H54 (cell line): Measurements from ENCODE around the gene SLC25A42.
"Not testable (repeated sequence)": the region's sequence is repeated elsewhere in the genome, so short reads cannot be mapped to it uniquely, and the experiment has no call there.

ENCODE experiments used
- DNase-seq: peaks from one replicate; pipeline ENCODE4 v3.0.0; 2011; ENCODE audit warnings: low spot score, mixed read lengths; ENCODE audit not compliant: insufficient read length
- FAIRE-seq: peaks from 3 replicates; lab custom pipeline; 2011; peaks lifted over from hg19 to GRCh38; lab: Jason Lieb, UNC
- POLR2A ChIP-seq: IDR thresholded peaks from 2 replicates; pipeline ENCODE4 v1.6.1; 2011; ENCODE audit warnings: low read depth, mild to moderate bottlenecking, low read length

SLC25A42 gene, protein sequence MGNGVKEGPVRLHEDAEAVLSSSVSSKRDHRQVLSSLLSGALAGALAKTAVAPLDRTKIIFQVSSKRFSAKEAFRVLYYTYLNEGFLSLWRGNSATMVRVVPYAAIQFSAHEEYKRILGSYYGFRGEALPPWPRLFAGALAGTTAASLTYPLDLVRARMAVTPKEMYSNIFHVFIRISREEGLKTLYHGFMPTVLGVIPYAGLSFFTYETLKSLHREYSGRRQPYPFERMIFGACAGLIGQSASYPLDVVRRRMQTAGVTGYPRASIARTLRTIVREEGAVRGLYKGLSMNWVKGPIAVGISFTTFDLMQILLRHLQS

DNA sequence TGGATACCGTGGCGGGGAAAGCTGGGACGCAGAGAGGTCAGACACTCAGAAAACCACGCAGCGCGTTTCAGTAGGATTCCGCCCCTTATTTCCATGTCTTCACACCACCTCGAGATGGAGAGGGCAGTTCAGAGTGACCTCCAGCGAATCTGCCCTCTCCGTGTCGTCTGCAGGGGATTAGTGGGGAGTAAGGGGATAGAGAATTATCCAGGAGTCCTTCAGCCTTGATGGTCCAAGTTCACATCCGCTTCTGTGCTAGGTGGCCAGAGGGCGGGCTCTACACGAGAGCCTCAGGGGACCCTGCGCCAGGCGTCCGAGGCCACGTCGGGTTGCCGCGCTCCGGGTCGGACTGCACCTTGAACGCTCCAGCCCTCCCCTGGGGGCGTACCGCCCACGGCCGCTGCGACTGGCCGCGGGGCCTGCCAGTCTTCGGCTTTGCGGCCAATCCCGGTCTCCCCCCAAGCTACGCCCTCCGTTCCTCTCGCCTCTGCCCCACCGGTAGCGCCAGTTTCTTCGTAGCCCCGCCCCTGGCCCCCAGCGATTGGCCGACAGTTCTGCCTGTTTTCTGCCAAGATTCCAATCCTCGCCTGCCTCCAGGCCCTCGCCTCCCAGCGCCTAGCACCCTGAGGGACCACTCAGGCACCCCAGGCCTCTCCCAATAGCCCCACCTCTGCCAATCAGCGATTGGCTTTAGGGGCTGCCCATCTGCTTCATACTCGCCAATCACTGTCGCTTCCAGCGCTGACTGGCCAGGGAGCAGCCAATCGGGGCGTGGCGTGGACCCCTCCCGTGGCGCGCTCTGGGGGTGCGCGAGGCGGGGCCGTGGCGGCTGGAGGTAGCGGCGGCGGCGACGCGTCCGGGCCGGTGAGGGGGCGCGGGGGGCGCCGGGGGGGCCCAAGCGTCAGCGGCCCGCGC, at the start of gene SLC25A42:
Gene SLC25A42 (plus strand): TSS at position 812 of the 915 bp plus-strand sequence. CDS start 32,131 bp downstream, outside the sequence.
- peak; percentile 43; the same call in 1 of the 2 replicates for TF ChIP-seq POLR2A
- DNase-seq (peak; percentile 99), FAIRE-seq (peak; percentile 82)

DNA sequence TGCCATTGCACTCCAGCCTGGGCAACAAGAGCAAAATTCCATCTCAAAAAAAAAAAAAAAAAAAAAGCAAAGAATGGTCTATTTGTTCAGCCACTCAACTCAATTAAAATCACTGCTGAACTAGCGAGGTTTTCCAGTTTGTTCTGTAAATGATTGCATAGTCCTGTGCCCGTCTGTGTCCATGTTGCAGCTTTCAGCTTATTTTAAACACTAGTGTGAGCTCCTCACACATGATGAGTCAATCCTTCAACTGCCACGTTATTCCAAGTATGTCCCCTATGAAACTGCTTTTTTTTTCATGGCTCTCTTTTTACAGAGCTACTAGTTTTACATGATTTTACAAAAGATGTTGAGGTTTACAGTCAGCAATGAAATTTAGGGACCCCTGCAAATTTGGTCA, 42.7 kb upstream of the SLC25A42 start:
- DNase-seq (peak; percentile 26), FAIRE-seq (no peak)

DNA sequence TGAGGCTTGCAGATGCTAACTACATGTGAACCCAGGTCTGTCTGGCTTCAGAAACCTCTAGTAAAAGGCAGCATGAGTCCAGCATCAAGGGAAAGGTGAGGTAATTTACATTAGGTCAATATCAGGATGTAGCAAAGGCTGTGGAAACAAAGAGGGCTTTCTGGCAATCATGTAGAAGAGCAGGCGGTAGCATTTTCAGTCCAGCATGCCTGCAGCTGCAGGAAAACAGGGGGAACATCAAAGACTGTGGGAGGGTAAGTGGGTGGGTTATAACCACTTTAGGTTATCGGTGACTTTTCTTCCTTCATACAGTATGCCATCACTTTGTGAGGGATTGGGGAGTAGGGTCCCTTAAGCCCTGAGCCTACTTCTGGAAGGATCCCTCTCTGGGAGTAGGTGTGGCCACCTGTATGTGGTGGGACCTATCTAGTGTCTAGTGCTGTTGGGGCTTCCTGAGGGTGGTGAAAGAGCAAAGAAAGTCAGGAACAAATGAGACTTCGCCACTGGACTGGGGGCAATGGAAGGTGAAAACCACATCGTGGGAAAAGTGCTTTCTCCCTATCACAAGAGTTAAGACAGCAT, 41.3 kb upstream of the SLC25A42 start:
- no peak for DNase-seq
- FAIRE-seq: no peak
- TF ChIP-seq POLR2A: no peak

More for the DNA sequence above, 42.7 kb upstream of the SLC25A42 start:
- no peak for TF ChIP-seq POLR2A

DNA sequence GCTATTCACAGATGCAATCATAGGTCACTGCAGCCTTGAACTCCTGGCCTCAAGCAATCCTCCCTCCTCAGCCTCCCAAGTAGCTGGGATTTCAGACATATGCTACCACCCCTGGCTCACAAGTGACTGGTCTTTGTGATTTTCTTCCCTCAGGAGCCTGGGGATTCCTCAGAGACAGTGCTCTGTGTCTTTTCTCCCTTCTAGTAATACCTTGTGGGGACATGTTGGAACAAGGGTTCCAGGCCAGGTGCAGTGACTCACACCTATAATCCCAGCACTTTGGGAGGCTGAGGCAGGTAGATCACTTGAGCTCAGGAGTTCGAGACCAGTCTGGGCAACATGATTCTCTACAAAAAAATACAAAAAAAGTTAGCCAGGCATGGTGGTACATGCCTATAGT, 40.4 kb upstream of the SLC25A42 start:
- not testable (repeated sequence) for DNase-seq, FAIRE-seq

DNA sequence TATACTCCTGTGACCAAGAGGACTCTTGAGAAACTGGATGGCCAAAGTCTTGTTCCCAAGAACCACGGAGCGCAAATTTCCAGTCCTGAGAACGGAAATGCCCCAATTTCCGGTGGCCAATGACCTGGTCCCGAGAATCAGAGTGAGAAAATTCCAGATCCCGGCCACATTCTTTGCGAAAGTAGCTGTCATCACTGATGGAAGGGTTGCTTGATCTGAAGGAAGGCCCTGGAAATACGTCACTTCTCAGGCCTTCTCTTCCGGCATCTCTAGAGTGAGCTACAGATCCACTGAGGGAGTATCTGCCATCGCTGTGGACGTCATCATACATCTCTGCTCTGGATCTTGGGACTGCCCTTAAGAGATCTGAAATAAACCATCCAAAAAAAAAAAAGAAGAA, 37.9 kb upstream of the SLC25A42 start:
- DNase-seq (no peak), FAIRE-seq (no peak)
- no peak for TF ChIP-seq POLR2A

DNA sequence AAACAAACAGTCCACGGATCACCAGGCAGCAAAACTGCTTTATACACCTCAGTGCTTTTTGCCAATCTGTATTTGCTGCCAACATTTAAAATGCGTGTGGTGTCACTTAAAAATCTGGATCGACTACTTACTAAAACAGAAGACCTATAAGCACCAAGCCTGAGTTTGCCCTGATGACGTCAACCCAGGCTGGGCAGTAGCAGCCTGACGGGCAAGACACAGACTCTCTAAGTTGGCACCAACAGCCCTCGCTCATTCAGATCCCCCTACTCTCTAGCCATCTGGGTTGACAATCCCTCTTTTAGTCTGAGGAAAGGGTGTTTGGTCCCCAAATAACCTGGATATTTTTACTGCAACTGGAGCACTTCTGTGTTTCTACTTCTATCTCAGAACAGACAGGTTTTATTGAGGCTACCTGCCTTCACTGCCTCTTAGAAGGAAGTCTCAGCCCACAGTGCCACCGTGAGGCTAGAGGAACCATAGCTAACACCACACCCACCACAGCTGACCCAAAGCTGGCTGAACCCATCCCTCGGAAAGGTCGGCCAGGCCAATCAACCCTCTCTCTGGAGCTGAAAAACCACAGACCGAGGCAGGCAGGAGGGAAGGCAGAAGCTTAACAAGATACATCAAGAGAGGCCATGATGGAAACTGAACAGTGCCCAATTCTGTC, 37.4 kb upstream of the SLC25A42 start:
- no peak for DNase-seq
- no peak for TF ChIP-seq POLR2A
- FAIRE-seq: no peak

DNA sequence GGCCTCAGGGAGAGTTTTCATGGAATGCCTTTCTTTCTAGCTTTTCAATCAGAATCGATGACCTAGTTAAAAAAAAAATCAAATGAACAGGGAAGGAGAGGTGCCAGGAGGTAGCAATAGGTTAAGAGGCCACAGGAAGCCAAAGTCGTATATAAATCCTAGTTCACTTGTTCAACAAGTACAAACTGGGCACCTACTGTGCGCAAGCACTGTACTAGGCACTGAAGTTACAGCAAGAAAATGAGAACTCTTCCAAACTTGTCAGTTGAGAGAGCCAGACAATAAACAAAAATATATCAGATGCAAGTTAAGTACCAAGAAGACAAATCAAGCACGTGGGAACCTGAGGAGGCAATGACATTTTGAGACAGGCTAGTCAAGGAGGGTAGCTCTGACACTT, 36.6 kb upstream of the SLC25A42 start:
- no peak for TF ChIP-seq POLR2A
- no peak for DNase-seq
- FAIRE-seq: no peak

DNA sequence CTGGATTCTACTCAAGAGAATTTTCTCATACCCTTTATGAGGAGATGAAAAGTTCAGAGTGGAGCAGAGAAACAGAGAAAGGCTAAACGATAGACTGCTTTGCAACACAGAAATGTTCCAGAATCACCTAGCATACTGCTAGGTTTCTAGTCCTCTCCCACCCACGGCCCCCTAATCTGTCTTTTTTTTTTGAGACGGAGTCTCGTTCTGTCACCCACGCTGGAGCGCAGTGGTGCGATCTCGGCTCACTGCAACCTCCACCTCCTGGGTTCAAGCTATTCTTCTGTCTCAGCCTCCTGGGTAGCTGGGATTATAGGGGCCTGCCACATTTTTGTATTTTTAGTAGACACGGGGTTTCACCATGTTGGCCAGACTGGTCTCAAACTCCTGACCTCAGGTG, 35.3 kb upstream of the SLC25A42 start:
- FAIRE-seq (no peak), DNase-seq (no peak)
- TF ChIP-seq POLR2A: no peak

DNA sequence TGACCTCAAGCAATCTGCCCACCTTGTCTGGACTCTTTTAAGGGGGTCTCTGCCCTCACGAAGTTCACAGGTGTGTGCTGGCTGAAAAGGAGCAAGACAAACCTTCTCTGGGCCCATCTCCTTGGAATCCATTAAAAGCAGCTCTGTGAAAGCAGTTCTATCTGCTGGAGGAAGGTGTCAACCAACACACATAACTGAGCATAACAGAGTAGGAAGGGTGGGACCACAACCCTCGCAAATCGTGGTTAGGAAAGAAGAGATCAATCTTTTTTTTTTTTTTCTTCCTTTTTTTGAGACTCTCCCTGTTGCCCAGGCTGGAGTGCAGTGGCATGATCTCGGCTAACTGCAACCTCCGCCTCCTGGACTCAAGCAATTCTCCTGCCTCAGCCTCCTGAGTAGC, 31.9 kb upstream of the SLC25A42 start:
- no peak for DNase-seq
- no peak for FAIRE-seq
- no peak for TF ChIP-seq POLR2A

DNA sequence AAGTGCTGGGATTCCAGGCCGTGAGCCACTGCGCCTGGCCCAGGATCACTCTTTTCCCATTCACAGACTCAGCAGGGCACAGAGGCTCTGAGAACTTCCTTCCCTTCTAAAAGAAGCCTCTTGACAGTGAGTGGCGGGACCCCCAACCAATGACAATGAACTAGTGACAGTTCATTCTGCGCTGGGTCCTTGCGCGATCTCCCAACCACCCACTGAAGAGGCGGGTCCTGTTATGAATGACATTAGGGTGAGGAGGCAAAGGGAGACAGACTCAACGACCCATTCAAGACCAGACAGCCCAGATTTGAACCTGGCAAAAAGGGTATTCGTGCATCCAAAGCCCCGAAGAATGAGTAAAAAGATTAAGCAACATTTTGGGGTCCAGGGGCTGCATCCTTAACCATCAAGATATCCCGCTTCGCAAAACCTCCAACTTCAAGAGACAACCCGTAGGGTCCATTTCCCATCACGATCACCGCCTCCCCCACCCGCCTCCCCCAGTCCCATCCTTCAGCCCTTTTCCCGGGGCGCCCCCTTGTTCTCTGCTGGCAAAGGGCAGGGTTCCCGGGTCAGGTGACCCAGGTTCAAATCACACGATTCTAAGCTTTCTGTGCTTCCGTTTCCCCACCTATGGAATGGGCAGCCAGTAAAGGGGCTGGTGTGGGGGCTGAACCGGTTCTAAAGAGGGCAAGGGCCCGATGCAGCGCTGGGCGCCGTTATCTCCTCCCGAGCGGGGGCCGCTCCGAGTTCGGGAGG, 31.2 kb upstream of the SLC25A42 start:
- DNase-seq (peak; percentile 76), FAIRE-seq (no peak)
- TF ChIP-seq POLR2A: 0 out of 2 replicates have a peak, but pooled peaks have one; percentile 9

DNA sequence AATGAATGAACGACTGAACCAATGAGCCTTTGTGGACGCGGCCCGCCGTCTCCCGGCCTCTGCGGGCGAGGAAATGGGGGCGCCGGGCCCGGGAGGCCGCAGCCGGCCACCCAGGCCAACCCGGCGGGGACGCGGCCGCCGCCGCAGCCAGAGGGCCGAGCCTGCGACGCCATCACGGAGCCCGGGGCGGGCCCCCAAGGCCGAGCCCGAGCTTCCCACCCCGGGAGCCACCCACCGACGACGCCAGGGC, 30.7 kb upstream of the SLC25A42 start:
- no peak for DNase-seq
- no peak for TF ChIP-seq POLR2A
- FAIRE-seq: no peak

DNA sequence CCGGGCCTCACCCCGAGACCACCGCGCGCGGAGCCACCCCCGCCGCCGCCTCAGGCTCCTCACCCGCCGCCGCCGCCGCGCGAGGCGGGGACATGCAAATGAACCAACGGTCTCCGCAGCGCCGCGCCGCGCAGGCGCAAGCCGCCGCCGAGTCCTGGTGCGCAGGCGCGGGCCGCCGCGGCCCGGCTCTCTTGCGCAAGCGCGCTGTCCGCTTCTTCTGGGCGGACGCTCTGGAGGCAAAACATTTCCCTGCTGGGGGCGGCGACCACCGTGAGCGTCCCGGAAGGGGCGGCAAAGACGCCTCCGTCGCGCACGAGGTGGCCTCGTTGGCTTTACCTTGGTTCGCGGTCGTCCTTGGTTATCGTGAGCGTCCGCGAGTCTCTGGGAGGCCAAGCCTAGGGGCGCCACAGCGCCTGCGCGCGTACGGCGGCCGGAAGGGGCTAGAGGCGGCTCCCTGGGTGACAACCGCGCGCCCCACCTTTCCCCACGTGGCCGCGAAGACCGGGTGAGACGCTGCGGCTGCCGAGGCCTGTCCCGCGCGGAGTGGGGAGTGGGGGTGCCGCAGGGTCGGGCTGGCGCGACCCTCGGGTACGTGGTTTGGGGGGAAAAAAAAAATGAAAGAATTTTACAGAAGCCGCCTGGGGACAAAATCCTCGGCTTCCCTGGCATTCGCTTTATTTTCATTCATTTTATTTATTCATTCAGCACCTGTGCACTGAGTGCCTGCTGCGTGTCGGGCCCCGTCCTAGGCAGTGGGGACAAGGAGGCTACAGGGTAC, 30.2 kb upstream of the SLC25A42 start, which contains the start of the genes ARMC6 and SUGP2:
Gene ARMC6 (plus strand): TSS at position 178 of the 778 bp plus-strand sequence. CDS start 607 bp downstream, outside the sequence.
Gene SUGP2 (minus strand): TSS at position 92 of the 778 bp plus-strand sequence. CDS start 2,446 bp downstream, outside the sequence.
- DNase-seq: peak; percentile 93
- peak; percentile 49 for TF ChIP-seq POLR2A
- no peak for FAIRE-seq
